ENCODE measurements around the gene KRTAP12-3.

GRCh38 chr21:44612669-44613229, 45.0 kb upstream of the KRTAP12-3 start:
- TF ChIP-seq, protein P1, sequence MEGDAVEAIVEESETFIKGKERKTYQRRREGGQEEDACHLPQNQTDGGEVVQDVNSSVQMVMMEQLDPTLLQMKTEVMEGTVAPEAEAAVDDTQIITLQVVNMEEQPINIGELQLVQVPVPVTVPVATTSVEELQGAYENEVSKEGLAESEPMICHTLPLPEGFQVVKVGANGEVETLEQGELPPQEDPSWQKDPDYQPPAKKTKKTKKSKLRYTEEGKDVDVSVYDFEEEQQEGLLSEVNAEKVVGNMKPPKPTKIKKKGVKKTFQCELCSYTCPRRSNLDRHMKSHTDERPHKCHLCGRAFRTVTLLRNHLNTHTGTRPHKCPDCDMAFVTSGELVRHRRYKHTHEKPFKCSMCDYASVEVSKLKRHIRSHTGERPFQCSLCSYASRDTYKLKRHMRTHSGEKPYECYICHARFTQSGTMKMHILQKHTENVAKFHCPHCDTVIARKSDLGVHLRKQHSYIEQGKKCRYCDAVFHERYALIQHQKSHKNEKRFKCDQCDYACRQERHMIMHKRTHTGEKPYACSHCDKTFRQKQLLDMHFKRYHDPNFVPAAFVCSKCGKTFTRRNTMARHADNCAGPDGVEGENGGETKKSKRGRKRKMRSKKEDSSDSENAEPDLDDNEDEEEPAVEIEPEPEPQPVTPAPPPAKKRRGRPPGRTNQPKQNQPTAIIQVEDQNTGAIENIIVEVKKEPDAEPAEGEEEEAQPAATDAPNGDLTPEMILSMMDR (conservative IDR thresholded peaks at IDR 0.05; ENCODE audit: low read length) = no peak
- no peak for TF ChIP-seq EZH2phosphoT487 (IDR thresholded peaks at IDR 0.05; ENCODE audit: borderline replicate concordance, low read depth, low read length)

Data from OCI-LY7 (cell line).